ENCODE data around the gene TIMP3. TPM values are rescaled to one million over a fixed set of nuclear protein-coding genes. Genes with fewer than 3 reads are reported as not detected.

The TIMP3 gene
- total RNA-seq, 1 donor from 2014 or later, result 8.3 TPM

GRCh38 chr22:32909581-32910428 is 108.3 kb downstream of the TIMP3 start:
- TF ChIP-seq CTCF (conservative IDR thresholded peaks at IDR 0.05; ENCODE audit: low read depth, low read length), result no peak
- no peak for DNase-seq (ENCODE audit: low read depth)
- no peak overlapping the region for H3K4me3 ChIP-seq (ENCODE audit: low read depth, low read length)

- no peak for DNase-seq (ENCODE audit: low read depth)
- H3K4me3 ChIP-seq (ENCODE audit: low read depth, low read length), result no peak overlapping the region
- no peak for TF ChIP-seq CTCF (conservative IDR thresholded peaks at IDR 0.05; ENCODE audit: low read depth, low read length)
Measured at GRCh38 chr22:32910429-32910772, 108.9 kb downstream of the TIMP3 start.

- no peak overlapping the region for H3K4me3 ChIP-seq (ENCODE audit: low read depth, low read length)
- no peak for DNase-seq (ENCODE audit: low read depth)
- no peak for TF ChIP-seq CTCF (conservative IDR thresholded peaks at IDR 0.05; ENCODE audit: low read depth, low read length)
Measured at GRCh38 chr22:32911503-32911902, 110.0 kb downstream of the TIMP3 start.
